IPS-11a (cell line): ENCODE results near the gene SPATA6.
"Not testable (repeated sequence)": the region's sequence is repeated elsewhere in the genome, so short reads cannot be mapped to it uniquely, and the experiment has no call there.

Experiments used
- H3K4me3 ChIP-seq: one replicate; pipeline ENCODE4 v1.5.1; 2013; ENCODE audit warnings: low read depth, low read length, control low read depth

The SPATA6 gene

GRCh38 chr1:48471691-48472576, at the start of gene SPATA6:
Gene SPATA6 (minus strand): TSS chr1:48472204. CDS start chr1:48472008, 196 bp downstream.
- peak within 1 kb of the TSS; percentile 66 for H3K4me3 ChIP-seq

GRCh38 chr1:48519896-48520295, 47.9 kb upstream of the SPATA6 start:
- not testable (repeated sequence) for H3K4me3 ChIP-seq

GRCh38 chr1:48506870-48507269, 34.9 kb upstream of the SPATA6 start:
- H3K4me3 ChIP-seq, result no peak overlapping the region

- H3K4me3 ChIP-seq, result no peak overlapping the region
These were observed 28.8 kb upstream of the SPATA6 start for GRCh38 chr1:48500541-48501450.

GRCh38 chr1:48499211-48499735, 27.3 kb upstream of the SPATA6 start:
- H3K4me3 ChIP-seq, result no peak overlapping the region

GRCh38 chr1:48498096-48498791, 26.2 kb upstream of the SPATA6 start:
- no peak overlapping the region for H3K4me3 ChIP-seq

GRCh38 chr1:48495911-48496310, 23.9 kb upstream of the SPATA6 start:
- no peak overlapping the region for H3K4me3 ChIP-seq

- no peak overlapping the region for H3K4me3 ChIP-seq
These were observed 23.2 kb upstream of the SPATA6 start for GRCh38 chr1:48495166-48495565.

GRCh38 chr1:48493970-48494769, 22.2 kb upstream of the SPATA6 start:
- H3K4me3 ChIP-seq, result no peak overlapping the region

GRCh38 chr1:48493041-48493440, 21.0 kb upstream of the SPATA6 start:
- H3K4me3 ChIP-seq, result no peak overlapping the region

- H3K4me3 ChIP-seq, result no peak overlapping the region
These were observed 20.4 kb upstream of the SPATA6 start for GRCh38 chr1:48492392-48492791.

GRCh38 chr1:48488721-48489120, 16.7 kb upstream of the SPATA6 start:
- H3K4me3 ChIP-seq, result no peak overlapping the region

GRCh38 chr1:48480504-48480903, 8.5 kb upstream of the SPATA6 start:
- H3K4me3 ChIP-seq, result no peak overlapping the region

GRCh38 chr1:48480023-48480422, 8.0 kb upstream of the SPATA6 start:
- not testable (repeated sequence) for H3K4me3 ChIP-seq

GRCh38 chr1:48472638-48473037, 634 bp upstream of the SPATA6 start:
- H3K4me3 ChIP-seq, result peak overlapping the region; percentile 43

- peak overlapping the region; percentile 66 for H3K4me3 ChIP-seq
These were observed 884 bp downstream of the SPATA6 start for GRCh38 chr1:48470950-48471690.

- no peak overlapping the region for H3K4me3 ChIP-seq
These were observed 1.5 kb downstream of the SPATA6 start for GRCh38 chr1:48470481-48470855.

GRCh38 chr1:48469616-48470480, 2.2 kb downstream of the SPATA6 start:
- no peak overlapping the region for H3K4me3 ChIP-seq
